Kidney epithelial cell (primary cell): ENCODE data around the gene AGPAT4. TPM values are rescaled to one million over a fixed set of nuclear protein-coding genes. Genes with fewer than 3 reads are reported as not detected.

Experiments
- DNase-seq: peaks from one replicate; pipeline ENCODE4 v3.0.0-alpha.2; 2010; ENCODE audit warnings: low read depth
- H3K27me3 ChIP-seq: 2 replicates; pipeline ENCODE4 v1.6.0; 2011; ENCODE audit warnings: low read length; ENCODE audit not compliant: control insufficient read depth, insufficient read depth
- H3K36me3 ChIP-seq: 2 replicates; pipeline ENCODE4 v1.5.1; 2011; ENCODE audit warnings: low read length; ENCODE audit not compliant: control insufficient read depth, insufficient read depth
- H3K4me3 ChIP-seq: 2 replicates; pipeline ENCODE4 v1.5.1; 2011; ENCODE audit warnings: low read depth, mild to moderate bottlenecking, control low read depth, low read length
- total RNA-seq: library from RNA; depleted of rRNA; stranded (reverse); fragments of >200 nt; gene quantifications from 2 replicates; pipeline ENCODE4 v1.2.3, GENCODE V29; 2015
- TF ChIP-seq, protein P1 (sequence below): IDR thresholded peaks from 2 replicates; pipeline ENCODE4 v1.5.1; 2011; ENCODE audit warnings: mild to moderate bottlenecking, moderate library complexity, low read length, control low read depth, inconsistent platforms; ENCODE audit not compliant: insufficient read depth, poor library complexity, severe bottlenecking

AGPAT4 gene
- total RNA-seq, 1 donor from 2014 or later: 9.6 TPM

- Histone ChIP-seq H3K36me3 (no peaks in the 10 kb centered on the region), H3K27me3 (no peaks in the 10 kb centered on the region), H3K4me3 (no peak overlapping the region)
- no peak for DNase-seq
- TF ChIP-seq, protein P1, sequence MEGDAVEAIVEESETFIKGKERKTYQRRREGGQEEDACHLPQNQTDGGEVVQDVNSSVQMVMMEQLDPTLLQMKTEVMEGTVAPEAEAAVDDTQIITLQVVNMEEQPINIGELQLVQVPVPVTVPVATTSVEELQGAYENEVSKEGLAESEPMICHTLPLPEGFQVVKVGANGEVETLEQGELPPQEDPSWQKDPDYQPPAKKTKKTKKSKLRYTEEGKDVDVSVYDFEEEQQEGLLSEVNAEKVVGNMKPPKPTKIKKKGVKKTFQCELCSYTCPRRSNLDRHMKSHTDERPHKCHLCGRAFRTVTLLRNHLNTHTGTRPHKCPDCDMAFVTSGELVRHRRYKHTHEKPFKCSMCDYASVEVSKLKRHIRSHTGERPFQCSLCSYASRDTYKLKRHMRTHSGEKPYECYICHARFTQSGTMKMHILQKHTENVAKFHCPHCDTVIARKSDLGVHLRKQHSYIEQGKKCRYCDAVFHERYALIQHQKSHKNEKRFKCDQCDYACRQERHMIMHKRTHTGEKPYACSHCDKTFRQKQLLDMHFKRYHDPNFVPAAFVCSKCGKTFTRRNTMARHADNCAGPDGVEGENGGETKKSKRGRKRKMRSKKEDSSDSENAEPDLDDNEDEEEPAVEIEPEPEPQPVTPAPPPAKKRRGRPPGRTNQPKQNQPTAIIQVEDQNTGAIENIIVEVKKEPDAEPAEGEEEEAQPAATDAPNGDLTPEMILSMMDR: no peak
Measured at GRCh38 chr6:161215876-161216615, 57.8 kb downstream of the AGPAT4 start.

- Histone ChIP-seq H3K4me3 (no peak overlapping the region), H3K36me3 (no peaks in the 10 kb centered on the region), H3K27me3 (no peaks in the 10 kb centered on the region)
- TF ChIP-seq, protein P1: no peak
- DNase-seq: no peak
Measured at GRCh38 chr6:161215193-161215592, 58.7 kb downstream of the AGPAT4 start.

GRCh38 chr6:161214722-161215121 is 59.1 kb downstream of the AGPAT4 start:
- Histone ChIP-seq H3K27me3 (no peaks in the 10 kb centered on the region), H3K36me3 (no peaks in the 10 kb centered on the region), H3K4me3 (no peak overlapping the region)
- TF ChIP-seq, protein P1: no peak
- no peak for DNase-seq

- no peaks in the 10 kb centered on the region for H3K27me3 ChIP-seq
- no peak overlapping the region for H3K4me3 ChIP-seq
- DNase-seq: no peak
- TF ChIP-seq, protein P1: no peak
- H3K36me3 ChIP-seq: no peaks in the 10 kb centered on the region
Measured at GRCh38 chr6:161212902-161213301, 61.0 kb downstream of the AGPAT4 start.

GRCh38 chr6:161211380-161212035 is 62.4 kb downstream of the AGPAT4 start:
- H3K27me3 ChIP-seq: no peaks in the 10 kb centered on the region
- H3K4me3 ChIP-seq: no peak overlapping the region
- H3K36me3 ChIP-seq: no peaks in the 10 kb centered on the region
- no peak for DNase-seq
- TF ChIP-seq, protein P1: no peak
